CD14-positive monocyte (primary cell): ENCODE data around the gene CEP128. TPM values are rescaled to one million over a fixed set of nuclear protein-coding genes. Genes with fewer than 3 reads are reported as not detected.

Experiments used
- DNase-seq, 3 donors: peaks; one replicate each; pipeline ENCODE4 v3.0.0-alpha.2; 2011 to 2022
- H2AFZ ChIP-seq: 2 replicates; pipeline ENCODE4 v1.6.0; 2012; ENCODE audit warnings: mild to moderate bottlenecking, low read depth, low read length, inconsistent platforms; ENCODE audit not compliant: insufficient read depth, poor library complexity, severe bottlenecking
- H3K27ac ChIP-seq, 2 donors: 1 replicate in 1 of 2; 2 replicates in 1 of 2; pipeline ENCODE4 v1.5.1; 2012 to 2013; ENCODE audit warnings: low read length in 2 of 2, control low read depth in 1 of 2, inconsistent platforms in 1 of 2, low read depth in 1 of 2, mild to moderate bottlenecking in 1 of 2
- H3K27me3 ChIP-seq, 2 donors: one replicate each; pipeline versions ENCODE4 v1.6.0 to v1.6.1; 2011 to 2013; ENCODE audit warnings: low read length in 2 of 2; ENCODE audit not compliant: control insufficient read depth in 2 of 2, insufficient read depth in 2 of 2
- H3K36me3 ChIP-seq, 2 donors: replicated peaks in 1 of 2; 1 replicate in 1 of 2; 2 replicates in 1 of 2; pipeline versions ENCODE4 v1.5.1 to v1.6.1; 2012 to 2013; ENCODE audit warnings: low read length in 2 of 2, control low read depth in 1 of 2, inconsistent platforms in 1 of 2, mild to moderate bottlenecking in 1 of 2; ENCODE audit not compliant: insufficient read depth in 2 of 2, control insufficient read depth in 1 of 2
- H3K4me1 ChIP-seq, 2 donors: 1 replicate in 1 of 2; 2 replicates in 1 of 2; pipeline versions ENCODE4 v1.5.1 to v1.6.1; 2012 to 2013; ENCODE audit warnings: low read length in 2 of 2, control low read depth in 1 of 2, inconsistent platforms in 1 of 2, mild to moderate bottlenecking in 1 of 2, moderate library complexity in 1 of 2; ENCODE audit not compliant: insufficient read depth in 2 of 2, control insufficient read depth in 1 of 2
- H3K4me2 ChIP-seq: replicated peaks from 2 replicates; pipeline ENCODE3; 2012; ENCODE audit warnings: low read length, moderate library complexity, mild to moderate bottlenecking; ENCODE audit not compliant: poor library complexity, severe bottlenecking; ENCODE audit errors: extremely low read depth
- H3K4me3 ChIP-seq, 3 experiments: fragments of 200-600 bp in 1 of 3; sonication (generic) in 1 of 3; replicated peaks in 1 of 3; 1 replicate in 2 of 3; 2 replicates in 1 of 3; pipeline ENCODE4 v1.5.1; 2011 to 2013; ENCODE audit warnings: low read length in 3 of 3, mild to moderate bottlenecking in 3 of 3, control low read depth in 2 of 3, low read depth in 2 of 3, inconsistent platforms in 1 of 3, moderate library complexity in 1 of 3
- H3K79me2 ChIP-seq: 2 replicates; pipeline ENCODE4 v1.6.0; 2012; ENCODE audit warnings: mild to moderate bottlenecking, control low read depth, inconsistent platforms, low read length, moderate library complexity; ENCODE audit not compliant: insufficient read depth
- H3K9ac ChIP-seq: 2 replicates; pipeline ENCODE4 v1.6.0; 2017; ENCODE audit warnings: low read length, mild to moderate bottlenecking; ENCODE audit not compliant: insufficient read depth, poor library complexity, severe bottlenecking
- H3K9me3 ChIP-seq, 2 donors: replicated peaks in 1 of 2; 1 replicate in 1 of 2; 2 replicates in 1 of 2; pipeline versions ENCODE4 v1.5.1 to v1.6.1; 2012 to 2013; ENCODE audit warnings: low read length in 2 of 2, control low read depth in 1 of 2; ENCODE audit not compliant: control insufficient read depth in 1 of 2, insufficient read depth in 1 of 2
- H4K20me1 ChIP-seq: 2 replicates; pipeline ENCODE4 v1.6.0; 2012; ENCODE audit warnings: mild to moderate bottlenecking, low read length, control low read depth, moderate library complexity; ENCODE audit not compliant: insufficient read depth
- H3K27ac Mint-ChIP-seq, 7 donors: one replicate each; pipeline ENCODE4 v1.8.0; 2020; ENCODE audit warnings: mild to moderate bottlenecking in 7 of 7, mixed read lengths in 7 of 7, moderate library complexity in 6 of 7, inconsistent platforms in 2 of 7
- H3K27me3 Mint-ChIP-seq, 3 donors: one replicate each; pipeline ENCODE4 v1.8.0; 2021 to 2022; ENCODE audit warnings: low read depth in 3 of 3, mild to moderate bottlenecking in 3 of 3, mixed read lengths in 3 of 3, moderate library complexity in 3 of 3, inconsistent platforms in 1 of 3
- H3K36me3 Mint-ChIP-seq, 2 donors: one replicate each; pipeline ENCODE4 v1.8.0; 2020; ENCODE audit warnings: mixed read lengths in 2 of 2, inconsistent platforms in 1 of 2, mild to moderate bottlenecking in 1 of 2
- H3K4me1 Mint-ChIP-seq: one replicate; pipeline ENCODE4 v1.8.0; 2020; ENCODE audit warnings: mild to moderate bottlenecking, mixed read lengths
- H3K4me3 Mint-ChIP-seq, 2 donors: one replicate each; pipeline ENCODE4 v1.8.0; 2020; ENCODE audit warnings: mild to moderate bottlenecking in 2 of 2, mixed read lengths in 2 of 2, moderate library complexity in 1 of 2
- H3K9me3 Mint-ChIP-seq, 7 donors: one replicate each; pipeline ENCODE4 v1.8.0; 2020 to 2022; ENCODE audit warnings: mixed read lengths in 7 of 7, mild to moderate bottlenecking in 6 of 7, moderate library complexity in 6 of 7, inconsistent platforms in 2 of 7
- CTCF ChIP-seq: fragments of 200-600 bp; IDR thresholded peaks from one replicate; pipeline ENCODE4 v1.8.0; 2022; ENCODE audit warnings: antibody characterized with exemption, mild to moderate bottlenecking
- WGBS: methylation state at CpG from one replicate; pipeline ENCODE4 v1.1.5; 2013; ENCODE audit warnings: missing lambda C conversion rate; ENCODE audit not compliant: insufficient coverage; 5-methylcytosine and 5-hydroxymethylcytosine counted together
- intact Hi-C, 2 donors: fragments of 100-400 bp; cut with micrococcal nuclease; formaldehyde crosslinking; loops; one replicate each; pipeline versions ENCODE4 v1.15.0 to v1.15.1; 2023
- polyA plus RNA-seq, 3 donors: library from polyadenylated mRNA; depleted of rRNA in 1 of 3; unstranded in 2 of 3; stranded (reverse) in 1 of 3; fragments of 300-500 nt in 2 of 3; fragments of >200 nt in 1 of 3; fragmentation: Illumina TruSeq in 2 of 3; gene quantifications; 1 replicate in 2 of 3; 2 replicates in 1 of 3; pipeline ENCODE4 v1.2.3, GENCODE V29; 2012 to 2021

CEP128 gene
- polyA plus RNA-seq, 3 donors: 0.41 to 0.88 (median 0.62) TPM

GRCh38 chr14:80845856-80846255 is 95.7 kb downstream of the CEP128 start:
- Mint-ChIP-seq H3K9me3 (no peaks in the 10 kb centered on the region), H3K36me3 (no peaks in the 10 kb centered on the region), H3K4me3 (no peak overlapping the region), H3K27me3 (no peaks in the 10 kb centered on the region), H3K27ac (no peak overlapping the region), H3K4me1 (no peaks in the 10 kb centered on the region)
- H2AFZ ChIP-seq: no peak overlapping the region
- no peak overlapping the region for H3K4me2 ChIP-seq
- WGBS: 86% methylated on average over 1 of the region's 4 CpGs
- no peak overlapping the region for H3K27ac ChIP-seq
- H3K9ac ChIP-seq: no peak overlapping the region
- no peaks in the 10 kb centered on the region for H3K79me2 ChIP-seq
- no peaks in the 10 kb centered on the region for H3K36me3 ChIP-seq
- H3K4me3 ChIP-seq: no peak overlapping the region
- no peaks in the 10 kb centered on the region for H3K9me3 ChIP-seq
- intact Hi-C loops: loop anchor here in 1 of 2 donors (10.0 kb wide), 1 partner anchor 1871 kb away; no protein-coding TSS in a partner anchor
- H3K27me3 ChIP-seq: no peaks in the 10 kb centered on the region
- no peaks in the 10 kb centered on the region for H3K4me1 ChIP-seq
- H4K20me1 ChIP-seq: no peaks in the 10 kb centered on the region
- TF ChIP-seq CTCF: no peak
- no peak for DNase-seq

GRCh38 chr14:80844872-80845271 is 96.7 kb downstream of the CEP128 start:
- intact Hi-C loops: loop anchor here in 1 of 2 donors (10.0 kb wide), 1 partner anchor 1870 kb away; no protein-coding TSS in a partner anchor
- H2AFZ ChIP-seq: no peak overlapping the region
- Mint-ChIP-seq H3K27me3 (no peaks in the 10 kb centered on the region), H3K9me3 (no peaks in the 10 kb centered on the region), H3K36me3 (peaks cover 4% of the 10 kb centered on the region in 2 donors), H3K4me1 (no peaks in the 10 kb centered on the region), H3K4me3 (no peak overlapping the region), H3K27ac (no peak overlapping the region)
- no peak for DNase-seq
- H3K9me3 ChIP-seq: no peaks in the 10 kb centered on the region
- no peak overlapping the region for H3K27ac ChIP-seq
- TF ChIP-seq CTCF: no peak
- no peaks in the 10 kb centered on the region for H3K27me3 ChIP-seq
- H3K4me1 ChIP-seq: no peaks in the 10 kb centered on the region
- no peaks in the 10 kb centered on the region for H3K36me3 ChIP-seq
- H4K20me1 ChIP-seq: no peaks in the 10 kb centered on the region
- H3K4me2 ChIP-seq: no peak overlapping the region
- 100% methylated on average over 1 of the region's 2 CpGs for WGBS
- H3K4me3 ChIP-seq: no peak overlapping the region
- no peaks in the 10 kb centered on the region for H3K79me2 ChIP-seq
- no peak overlapping the region for H3K9ac ChIP-seq
